Thoracic aorta (tissue), 2 donors: ENCODE measurements around the gene MRPS12. TPM values are rescaled to one million over a fixed set of nuclear protein-coding genes. Genes with fewer than 3 reads are reported as not detected.
A peak's percentile ranks its signal among the peaks of the same experiment; 100 is the strongest.

Experiments used
- ATAC-seq: fragments of 150-250 bp; one replicate; pipeline ENCODE4 v1.8.0; 2017; ENCODE audit warnings: low read depth; ENCODE audit not compliant: insufficient number of reproducible peaks, low FRiP score
- DNase-seq: peaks from one replicate; pipeline ENCODE4 v3.0.0-alpha.2; 2020; ENCODE audit warnings: low spot score
- H3K27ac ChIP-seq, 2 donors: fragments of 200-600 bp; sonication (generic); 1 replicate in 1 of 2; 2 replicates in 1 of 2; pipeline ENCODE4 v1.5.1; 2016; ENCODE audit warnings: mild to moderate bottlenecking in 2 of 2, moderate library complexity in 2 of 2
- H3K27me3 ChIP-seq: fragments of 200-600 bp; sonication (generic); replicated peaks from 2 replicates; pipeline ENCODE4 v1.6.0; 2016; ENCODE audit warnings: mild to moderate bottlenecking; ENCODE audit not compliant: insufficient read depth
- H3K36me3 ChIP-seq: fragments of 200-600 bp; sonication (generic); one replicate; pipeline ENCODE4 v1.5.1; 2016
- H3K4me1 ChIP-seq, 2 donors: fragments of 200-600 bp; sonication (generic); 1 replicate in 1 of 2; 2 replicates in 1 of 2; pipeline versions ENCODE4 v1.5.1 to v1.6.0; 2016; ENCODE audit warnings: low read depth in 2 of 2, mild to moderate bottlenecking in 1 of 2; ENCODE audit not compliant: control insufficient read depth in 1 of 2
- H3K4me3 ChIP-seq: fragments of 200-600 bp; sonication (generic); 2 replicates; pipeline ENCODE4 v1.5.1; 2016; ENCODE audit warnings: mild to moderate bottlenecking
- H3K9me3 ChIP-seq: fragments of 200-600 bp; sonication (generic); 2 replicates; pipeline ENCODE4 v1.5.1; 2016
- total RNA-seq, 2 donors: library from RNA; depleted of rRNA; stranded (reverse); fragments of >200 nt; gene quantifications; one replicate each; pipeline versions ENCODE4 v1.1.0 to v1.2.3, GENCODE V29; 2016
- TF ChIP-seq, protein P1 (sequence below): fragments of 200-600 bp; sonication (generic); IDR thresholded peaks from one replicate; pipeline ENCODE4 v1.5.1; 2019; ENCODE audit warnings: antibody characterized with exemption

Gene MRPS12
- total RNA-seq, 2 donors from 2014 or later, result 24.2 to 32.5 TPM

DNA sequence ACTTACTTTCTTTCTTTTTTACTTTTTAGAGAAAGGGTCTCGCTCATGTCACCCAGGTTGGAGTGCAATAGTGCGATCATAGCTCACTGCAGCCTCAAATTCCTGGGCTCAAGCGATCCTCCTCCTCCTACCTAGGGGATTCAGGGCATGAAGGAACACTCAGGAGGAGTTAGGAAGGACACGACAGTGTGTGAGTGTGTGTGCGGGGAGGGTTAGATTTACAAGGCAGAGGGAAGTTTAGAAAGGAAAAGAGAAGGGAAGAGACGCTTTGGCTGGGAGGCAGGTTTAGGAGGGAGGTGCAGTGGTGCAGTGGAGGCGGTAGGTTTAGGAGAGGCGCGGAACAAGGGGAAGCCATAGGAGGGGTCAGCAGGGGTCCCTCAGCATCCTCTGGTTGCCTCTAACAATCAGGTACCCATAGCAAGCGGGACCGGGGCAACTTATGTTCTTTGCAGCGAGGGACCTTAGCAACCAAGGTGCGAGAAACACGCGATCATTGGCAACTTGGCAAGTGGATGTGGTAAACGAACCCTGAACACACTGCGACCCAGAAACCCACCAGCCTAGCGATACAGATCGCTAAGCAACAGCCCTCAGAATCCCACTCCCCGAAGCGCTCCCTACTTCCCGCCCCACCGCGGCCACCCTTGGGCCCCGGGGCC, 31.8 kb upstream of the MRPS12 start:
- Histone ChIP-seq H3K36me3 (no peaks in the 10 kb centered on the region), H3K27me3 (no peaks in the 10 kb centered on the region), H3K4me1 (peaks cover 18 to 33% of the 10 kb centered on the region in 2 donors), H3K27ac (peak overlapping the region; percentile 44 to 79), H3K4me3 (peak overlapping the region; percentile 75), H3K9me3 (no peaks in the 10 kb centered on the region)
- TF ChIP-seq, protein P1, sequence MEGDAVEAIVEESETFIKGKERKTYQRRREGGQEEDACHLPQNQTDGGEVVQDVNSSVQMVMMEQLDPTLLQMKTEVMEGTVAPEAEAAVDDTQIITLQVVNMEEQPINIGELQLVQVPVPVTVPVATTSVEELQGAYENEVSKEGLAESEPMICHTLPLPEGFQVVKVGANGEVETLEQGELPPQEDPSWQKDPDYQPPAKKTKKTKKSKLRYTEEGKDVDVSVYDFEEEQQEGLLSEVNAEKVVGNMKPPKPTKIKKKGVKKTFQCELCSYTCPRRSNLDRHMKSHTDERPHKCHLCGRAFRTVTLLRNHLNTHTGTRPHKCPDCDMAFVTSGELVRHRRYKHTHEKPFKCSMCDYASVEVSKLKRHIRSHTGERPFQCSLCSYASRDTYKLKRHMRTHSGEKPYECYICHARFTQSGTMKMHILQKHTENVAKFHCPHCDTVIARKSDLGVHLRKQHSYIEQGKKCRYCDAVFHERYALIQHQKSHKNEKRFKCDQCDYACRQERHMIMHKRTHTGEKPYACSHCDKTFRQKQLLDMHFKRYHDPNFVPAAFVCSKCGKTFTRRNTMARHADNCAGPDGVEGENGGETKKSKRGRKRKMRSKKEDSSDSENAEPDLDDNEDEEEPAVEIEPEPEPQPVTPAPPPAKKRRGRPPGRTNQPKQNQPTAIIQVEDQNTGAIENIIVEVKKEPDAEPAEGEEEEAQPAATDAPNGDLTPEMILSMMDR, result no peak
- ATAC-seq, result no peak
- no peak for DNase-seq

DNA sequence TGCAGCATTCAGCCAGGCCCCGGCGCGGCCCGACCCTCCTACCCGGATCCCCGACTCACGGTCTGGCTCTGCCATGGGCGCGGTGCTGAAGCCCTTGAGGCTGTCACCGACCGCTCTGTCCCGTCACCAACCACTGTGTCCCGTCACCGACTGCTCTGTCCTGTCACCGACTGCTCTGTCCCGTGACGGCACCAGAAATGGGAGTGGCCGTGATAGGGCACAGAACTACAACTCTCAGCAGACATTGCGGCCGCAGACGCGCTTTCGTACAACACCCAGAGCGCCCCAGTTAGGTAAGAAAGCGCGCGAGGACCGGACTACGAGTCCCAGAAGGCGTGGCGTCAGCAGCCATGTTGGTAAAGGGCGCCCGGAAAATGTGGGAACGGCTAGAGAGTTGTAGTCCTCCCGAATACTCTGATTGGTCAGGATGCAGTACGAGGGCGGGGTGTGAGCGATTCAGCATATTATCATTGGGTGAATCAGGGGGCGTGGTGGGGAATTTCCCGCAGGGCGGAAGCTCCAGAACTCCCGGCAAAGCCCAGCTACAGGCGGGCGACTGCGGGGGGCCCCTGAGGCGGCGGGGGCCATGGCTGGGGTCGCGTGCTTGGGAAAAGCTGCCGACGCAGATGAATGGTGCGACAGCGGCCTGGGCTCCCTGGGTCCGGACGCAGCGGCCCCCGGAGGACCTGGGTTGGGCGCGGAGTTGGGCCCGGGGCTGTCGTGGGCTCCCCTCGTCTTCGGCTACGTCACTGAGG, 31.1 kb upstream of the MRPS12 start, which contains the start of the genes NFKBIB and SIRT2:
TSS of gene NFKBIB (plus strand) at position 523 of the 755 bp plus-strand sequence. CDS start at position 587, 64 bp downstream.
TSS of gene SIRT2 (minus strand) at position 172 of the 755 bp plus-strand sequence. CDS start at position 75, 97 bp downstream.
- DNase-seq, result peak; percentile 100
- Histone ChIP-seq H3K9me3 (no peaks in the 10 kb centered on the region), H3K36me3 (peaks cover 5% of the 10 kb centered on the region), H3K4me1 (peaks cover 18 to 33% of the 10 kb centered on the region in 2 donors), H3K4me3 (peak within 1 kb of the TSS; percentile 75), H3K27me3 (no peaks in the 10 kb centered on the region), H3K27ac (peak within 1 kb of the TSS; percentile 79 to 81)
- peak; percentile 98 for ATAC-seq
- TF ChIP-seq, protein P1, result no peak

DNA sequence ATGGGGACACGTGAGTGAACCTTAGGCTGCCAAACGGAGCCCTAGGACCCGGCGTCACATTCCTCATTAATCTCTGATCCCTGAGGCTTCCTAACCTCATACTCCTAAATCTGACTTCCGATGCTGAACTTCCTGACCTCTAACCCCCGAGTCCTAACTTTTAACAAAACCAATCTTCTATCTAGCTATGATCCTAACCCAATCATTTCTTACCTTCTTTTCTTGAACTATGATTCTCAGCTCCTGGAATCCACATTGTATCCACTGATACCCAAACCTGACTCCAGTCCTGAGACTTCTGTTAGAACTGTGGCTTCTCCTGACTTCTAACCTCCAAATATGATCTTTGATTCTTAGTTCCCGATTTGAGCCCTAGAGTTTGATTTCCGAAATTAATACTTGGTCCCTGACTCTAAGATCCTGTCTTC, 30.5 kb upstream of the MRPS12 start:
- H3K27ac ChIP-seq, result peak overlapping the region; percentile 77 to 81
- no peak for DNase-seq
- TF ChIP-seq, protein P1, result no peak
- peaks cover 18 to 33% of the 10 kb centered on the region in 2 donors for H3K4me1 ChIP-seq
- no peaks in the 10 kb centered on the region for H3K9me3 ChIP-seq
- H3K36me3 ChIP-seq, result peaks cover 11% of the 10 kb centered on the region
- peak; percentile 37 for ATAC-seq
- peak overlapping the region; percentile 75 for H3K4me3 ChIP-seq
- H3K27me3 ChIP-seq, result no peaks in the 10 kb centered on the region

DNA sequence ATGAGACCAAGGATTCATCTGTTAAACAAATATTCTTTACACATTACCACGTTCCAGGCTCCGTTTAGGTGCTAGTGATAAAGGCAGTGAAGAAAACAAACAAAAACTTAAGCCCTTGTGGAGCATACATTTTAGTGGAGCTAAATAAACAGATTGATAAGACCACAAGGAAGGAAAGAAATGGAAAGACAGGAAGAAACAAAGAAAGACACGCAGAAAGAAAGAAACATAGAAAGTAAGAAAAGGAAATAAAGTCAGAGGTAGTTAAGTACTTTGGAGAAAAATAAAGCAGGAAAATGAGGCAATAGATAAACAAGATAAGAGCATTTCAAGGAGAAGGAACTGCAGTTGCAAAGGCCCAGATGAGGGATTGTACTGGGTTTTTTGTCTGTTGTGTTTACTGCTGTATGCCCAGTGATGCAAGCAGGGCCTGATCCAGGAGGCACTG, 30.0 kb upstream of the MRPS12 start:
- Histone ChIP-seq H3K9me3 (no peaks in the 10 kb centered on the region), H3K27ac (no peak overlapping the region), H3K4me3 (peak overlapping the region; percentile 75), H3K27me3 (no peaks in the 10 kb centered on the region), H3K36me3 (peaks cover 16% of the 10 kb centered on the region), H3K4me1 (peaks cover 18 to 33% of the 10 kb centered on the region in 2 donors)
- DNase-seq, result no peak
- TF ChIP-seq, protein P1, result no peak
- no peak for ATAC-seq

DNA sequence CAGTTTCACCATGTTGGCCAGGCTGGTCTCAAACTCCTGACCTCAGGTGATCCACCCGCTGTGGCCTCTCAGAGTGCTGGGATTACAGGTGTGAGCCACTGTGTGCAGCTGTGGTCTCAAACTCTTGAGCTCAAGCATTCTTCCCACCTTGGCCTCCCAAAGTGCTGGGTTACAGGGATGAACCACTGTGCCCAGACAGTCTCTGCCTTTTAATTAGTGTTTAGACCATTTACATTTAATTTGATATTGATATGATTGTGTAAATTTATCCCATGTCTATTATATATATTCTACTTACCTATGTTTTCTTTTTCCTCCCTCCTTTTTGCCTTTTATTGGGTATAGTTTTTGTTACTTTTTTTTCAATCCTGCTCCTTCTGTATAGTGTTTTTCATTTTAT, 29.1 kb upstream of the MRPS12 start:
- H3K4me1 ChIP-seq, result peaks cover 18 to 33% of the 10 kb centered on the region in 2 donors
- H3K27ac ChIP-seq, result no peak overlapping the region
- H3K36me3 ChIP-seq, result peaks cover 21% of the 10 kb centered on the region
- TF ChIP-seq, protein P1, result no peak
- no peak for ATAC-seq
- DNase-seq, result no peak
- no peak overlapping the region for H3K4me3 ChIP-seq
- H3K27me3 ChIP-seq, result no peaks in the 10 kb centered on the region
- H3K9me3 ChIP-seq, result no peaks in the 10 kb centered on the region
